CD14-positive monocyte (primary cell): Measurements from ENCODE around the gene ELMO2. TPM values are rescaled to one million over a fixed set of nuclear protein-coding genes. Genes with fewer than 3 reads are reported as not detected.

ENCODE experiments used
- DNase-seq, 3 donors: peaks; one replicate each; pipeline ENCODE4 v3.0.0-alpha.2; 2011 to 2022
- H2AFZ ChIP-seq: 2 replicates; pipeline ENCODE4 v1.6.0; 2012; ENCODE audit warnings: mild to moderate bottlenecking, low read depth, low read length, inconsistent platforms; ENCODE audit not compliant: insufficient read depth, poor library complexity, severe bottlenecking
- H3K27ac ChIP-seq, 2 donors: 1 replicate in 1 of 2; 2 replicates in 1 of 2; pipeline ENCODE4 v1.5.1; 2012 to 2013; ENCODE audit warnings: low read length in 2 of 2, control low read depth in 1 of 2, inconsistent platforms in 1 of 2, low read depth in 1 of 2, mild to moderate bottlenecking in 1 of 2
- H3K27me3 ChIP-seq, 2 donors: one replicate each; pipeline versions ENCODE4 v1.6.0 to v1.6.1; 2011 to 2013; ENCODE audit warnings: low read length in 2 of 2; ENCODE audit not compliant: control insufficient read depth in 2 of 2, insufficient read depth in 2 of 2
- H3K36me3 ChIP-seq, 2 donors: replicated peaks in 1 of 2; 1 replicate in 1 of 2; 2 replicates in 1 of 2; pipeline versions ENCODE4 v1.5.1 to v1.6.1; 2012 to 2013; ENCODE audit warnings: low read length in 2 of 2, control low read depth in 1 of 2, inconsistent platforms in 1 of 2, mild to moderate bottlenecking in 1 of 2; ENCODE audit not compliant: insufficient read depth in 2 of 2, control insufficient read depth in 1 of 2
- H3K4me1 ChIP-seq, 2 donors: 1 replicate in 1 of 2; 2 replicates in 1 of 2; pipeline versions ENCODE4 v1.5.1 to v1.6.1; 2012 to 2013; ENCODE audit warnings: low read length in 2 of 2, control low read depth in 1 of 2, inconsistent platforms in 1 of 2, mild to moderate bottlenecking in 1 of 2, moderate library complexity in 1 of 2; ENCODE audit not compliant: insufficient read depth in 2 of 2, control insufficient read depth in 1 of 2
- H3K4me2 ChIP-seq: replicated peaks from 2 replicates; pipeline ENCODE3; 2012; ENCODE audit warnings: low read length, moderate library complexity, mild to moderate bottlenecking; ENCODE audit not compliant: poor library complexity, severe bottlenecking; ENCODE audit errors: extremely low read depth
- H3K4me3 ChIP-seq, 3 experiments: fragments of 200-600 bp in 1 of 3; sonication (generic) in 1 of 3; replicated peaks in 1 of 3; 1 replicate in 2 of 3; 2 replicates in 1 of 3; pipeline ENCODE4 v1.5.1; 2011 to 2013; ENCODE audit warnings: low read length in 3 of 3, mild to moderate bottlenecking in 3 of 3, control low read depth in 2 of 3, low read depth in 2 of 3, inconsistent platforms in 1 of 3, moderate library complexity in 1 of 3
- H3K79me2 ChIP-seq: 2 replicates; pipeline ENCODE4 v1.6.0; 2012; ENCODE audit warnings: mild to moderate bottlenecking, control low read depth, inconsistent platforms, low read length, moderate library complexity; ENCODE audit not compliant: insufficient read depth
- H3K9ac ChIP-seq: 2 replicates; pipeline ENCODE4 v1.6.0; 2017; ENCODE audit warnings: low read length, mild to moderate bottlenecking; ENCODE audit not compliant: insufficient read depth, poor library complexity, severe bottlenecking
- H3K9me3 ChIP-seq, 2 donors: replicated peaks in 1 of 2; 1 replicate in 1 of 2; 2 replicates in 1 of 2; pipeline versions ENCODE4 v1.5.1 to v1.6.1; 2012 to 2013; ENCODE audit warnings: low read length in 2 of 2, control low read depth in 1 of 2; ENCODE audit not compliant: control insufficient read depth in 1 of 2, insufficient read depth in 1 of 2
- H4K20me1 ChIP-seq: 2 replicates; pipeline ENCODE4 v1.6.0; 2012; ENCODE audit warnings: mild to moderate bottlenecking, low read length, control low read depth, moderate library complexity; ENCODE audit not compliant: insufficient read depth
- H3K27ac Mint-ChIP-seq, 7 donors: one replicate each; pipeline ENCODE4 v1.8.0; 2020; ENCODE audit warnings: mild to moderate bottlenecking in 7 of 7, mixed read lengths in 7 of 7, moderate library complexity in 6 of 7, inconsistent platforms in 2 of 7
- H3K27me3 Mint-ChIP-seq, 3 donors: one replicate each; pipeline ENCODE4 v1.8.0; 2021 to 2022; ENCODE audit warnings: low read depth in 3 of 3, mild to moderate bottlenecking in 3 of 3, mixed read lengths in 3 of 3, moderate library complexity in 3 of 3, inconsistent platforms in 1 of 3
- H3K36me3 Mint-ChIP-seq, 2 donors: one replicate each; pipeline ENCODE4 v1.8.0; 2020; ENCODE audit warnings: mixed read lengths in 2 of 2, inconsistent platforms in 1 of 2, mild to moderate bottlenecking in 1 of 2
- H3K4me1 Mint-ChIP-seq: one replicate; pipeline ENCODE4 v1.8.0; 2020; ENCODE audit warnings: mild to moderate bottlenecking, mixed read lengths
- H3K4me3 Mint-ChIP-seq, 2 donors: one replicate each; pipeline ENCODE4 v1.8.0; 2020; ENCODE audit warnings: mild to moderate bottlenecking in 2 of 2, mixed read lengths in 2 of 2, moderate library complexity in 1 of 2
- H3K9me3 Mint-ChIP-seq, 7 donors: one replicate each; pipeline ENCODE4 v1.8.0; 2020 to 2022; ENCODE audit warnings: mixed read lengths in 7 of 7, mild to moderate bottlenecking in 6 of 7, moderate library complexity in 6 of 7, inconsistent platforms in 2 of 7
- CTCF ChIP-seq: fragments of 200-600 bp; IDR thresholded peaks from one replicate; pipeline ENCODE4 v1.8.0; 2022; ENCODE audit warnings: antibody characterized with exemption, mild to moderate bottlenecking
- WGBS: methylation state at CpG from one replicate; pipeline ENCODE4 v1.1.5; 2013; ENCODE audit warnings: missing lambda C conversion rate; ENCODE audit not compliant: insufficient coverage; 5-methylcytosine and 5-hydroxymethylcytosine counted together
- intact Hi-C, 2 donors: fragments of 100-400 bp; cut with micrococcal nuclease; formaldehyde crosslinking; loops; one replicate each; pipeline versions ENCODE4 v1.15.0 to v1.15.1; 2023
- polyA plus RNA-seq, 3 donors: library from polyadenylated mRNA; depleted of rRNA in 1 of 3; unstranded in 2 of 3; stranded (reverse) in 1 of 3; fragments of 300-500 nt in 2 of 3; fragments of >200 nt in 1 of 3; fragmentation: Illumina TruSeq in 2 of 3; gene quantifications; 1 replicate in 2 of 3; 2 replicates in 1 of 3; pipeline ENCODE4 v1.2.3, GENCODE V29; 2012 to 2021

Gene ELMO2
- polyA plus RNA-seq, 3 donors: 35.3 to 53.1 (median 42.3) TPM

GRCh38 chr20:46352370-46352938, 54.0 kb downstream of the ELMO2 start:
- no peak overlapping the region for H3K4me3 ChIP-seq
- no peaks in the 10 kb centered on the region for H3K79me2 ChIP-seq
- intact Hi-C loops: no loop called here
- no peaks in the 10 kb centered on the region for H3K9me3 ChIP-seq
- peaks cover 0 to 2% (median 0%) of the 10 kb centered on the region in 3 donors for H3K27me3 Mint-ChIP-seq
- H3K4me2 ChIP-seq: no peak overlapping the region
- H3K4me3 Mint-ChIP-seq: no peak overlapping the region
- peaks cover 52 to 76% of the 10 kb centered on the region in 2 donors for H3K36me3 ChIP-seq
- H3K27ac ChIP-seq: no peak overlapping the region
- peaks cover 51% of the 10 kb centered on the region for H4K20me1 ChIP-seq
- DNase-seq: no peak
- H3K9ac ChIP-seq: no peak overlapping the region
- TF ChIP-seq CTCF: no peak
- peaks cover 55 to 81% of the 10 kb centered on the region in 2 donors for H3K36me3 Mint-ChIP-seq
- H3K4me1 ChIP-seq: peaks cover 24 to 31% of the 10 kb centered on the region in 2 donors
- H2AFZ ChIP-seq: no peak overlapping the region
- H3K27ac Mint-ChIP-seq: peak overlapping the region in 2 of 7 donors; percentile 36 to 93
- peaks cover 27% of the 10 kb centered on the region for H3K4me1 Mint-ChIP-seq
- 91% methylated on average over 18 of the region's 18 CpGs for WGBS
- H3K9me3 Mint-ChIP-seq: peaks cover 0 to 2% (median 0%) of the 10 kb centered on the region in 7 donors
- H3K27me3 ChIP-seq: no peaks in the 10 kb centered on the region

GRCh38 chr20:46351357-46352058, 54.9 kb downstream of the ELMO2 start:
- H3K36me3 Mint-ChIP-seq: peaks cover 64 to 85% of the 10 kb centered on the region in 2 donors
- no peaks in the 10 kb centered on the region for H3K9me3 ChIP-seq
- peaks cover 51 to 84% of the 10 kb centered on the region in 2 donors for H3K36me3 ChIP-seq
- peaks cover 20% of the 10 kb centered on the region for H3K4me1 Mint-ChIP-seq
- H3K27ac Mint-ChIP-seq: peak overlapping the region; percentile 84 to 94 (median 89)
- no peak for TF ChIP-seq CTCF
- H3K27me3 Mint-ChIP-seq: no peaks in the 10 kb centered on the region
- intact Hi-C loops: no loop called here
- peak overlapping the region in 1 of 2 donors; percentile 61 for H3K27ac ChIP-seq
- no peaks in the 10 kb centered on the region for H3K27me3 ChIP-seq
- no peak overlapping the region for H3K4me2 ChIP-seq
- H3K4me1 ChIP-seq: peaks cover 17 to 24% of the 10 kb centered on the region in 2 donors
- DNase-seq: no peak
- no peak overlapping the region for H3K4me3 Mint-ChIP-seq
- H3K4me3 ChIP-seq: no peak overlapping the region
- no peak overlapping the region for H3K9ac ChIP-seq
- H2AFZ ChIP-seq: no peak overlapping the region
- 71% methylated on average over 7 of the region's 7 CpGs for WGBS
- peaks cover 41% of the 10 kb centered on the region for H4K20me1 ChIP-seq
- H3K79me2 ChIP-seq: no peaks in the 10 kb centered on the region
- H3K9me3 Mint-ChIP-seq: peaks cover 0 to 2% (median 0%) of the 10 kb centered on the region in 7 donors
